Activated CD8-positive, alpha-beta T cell treated with anti-CD3 and anti-CD28 coated beads for 36 hours (primary cell): Measurements from ENCODE around the gene CNGA2. TPM values are rescaled to one million over a fixed set of nuclear protein-coding genes. Genes with fewer than 3 reads are reported as not detected.

Source experiments
- ATAC-seq: fragments of 200-7000 bp; cut with Tn5 transposase; one replicate; pipeline ENCODE4 v1.10.0; 2021; ENCODE audit warnings: mild to moderate bottlenecking, moderate library complexity
- CTCF ChIA-PET: fragments of 350-600 bp; sonication (Branson Sonifier 250); formaldehyde crosslinking; loops from one replicate; lab custom pipeline; 2021; ENCODE audit warnings: antibody characterized with exemption; lab: Charles Lee
- POLR2A ChIA-PET: fragments of 350-600 bp; sonication (Branson Sonifier 250); formaldehyde crosslinking; loops from one replicate; lab custom pipeline; 2021; ENCODE audit warnings: antibody characterized with exemption; lab: Charles Lee
- DNase-seq: peaks from one replicate; pipeline ENCODE4 v3.0.0-alpha.2; 2020
- H3K27ac Mint-ChIP-seq: one replicate; pipeline ENCODE4 v1.8.0; 2021; ENCODE audit warnings: mild to moderate bottlenecking, mixed read lengths
- H3K27me3 Mint-ChIP-seq: one replicate; pipeline ENCODE4 v1.8.0; 2021; ENCODE audit warnings: mixed read lengths
- H3K36me3 Mint-ChIP-seq: one replicate; pipeline ENCODE4 v1.8.0; 2021; ENCODE audit warnings: low read depth, mixed read lengths
- H3K4me1 Mint-ChIP-seq: one replicate; pipeline ENCODE4 v1.8.0; 2021; ENCODE audit warnings: low read depth, mixed read lengths
- H3K4me3 Mint-ChIP-seq: one replicate; pipeline ENCODE4 v1.8.0; 2021; ENCODE audit warnings: mild to moderate bottlenecking, moderate library complexity, mixed read lengths
- H3K9me3 Mint-ChIP-seq: one replicate; pipeline ENCODE4 v1.8.0; 2021; ENCODE audit warnings: mixed read lengths
- intact Hi-C: fragments of 100-400 bp; cut with micrococcal nuclease; formaldehyde crosslinking; loops from one replicate; pipeline ENCODE4 v1.10.0; 2022
- total RNA-seq, 2 experiments: library from RNA; stranded (reverse); gene quantifications; one replicate each; pipeline ENCODE4 v1.2.3, GENCODE V29; 2021
- TF ChIP-seq, protein P1 (sequence below): fragments of 200-600 bp; IDR thresholded peaks from one replicate; pipeline ENCODE4 v1.8.0; 2022; ENCODE audit warnings: antibody characterized with exemption, mild to moderate bottlenecking

CNGA2 gene
- total RNA-seq, 2 experiments from 2014 or later, result not detected

DNA sequence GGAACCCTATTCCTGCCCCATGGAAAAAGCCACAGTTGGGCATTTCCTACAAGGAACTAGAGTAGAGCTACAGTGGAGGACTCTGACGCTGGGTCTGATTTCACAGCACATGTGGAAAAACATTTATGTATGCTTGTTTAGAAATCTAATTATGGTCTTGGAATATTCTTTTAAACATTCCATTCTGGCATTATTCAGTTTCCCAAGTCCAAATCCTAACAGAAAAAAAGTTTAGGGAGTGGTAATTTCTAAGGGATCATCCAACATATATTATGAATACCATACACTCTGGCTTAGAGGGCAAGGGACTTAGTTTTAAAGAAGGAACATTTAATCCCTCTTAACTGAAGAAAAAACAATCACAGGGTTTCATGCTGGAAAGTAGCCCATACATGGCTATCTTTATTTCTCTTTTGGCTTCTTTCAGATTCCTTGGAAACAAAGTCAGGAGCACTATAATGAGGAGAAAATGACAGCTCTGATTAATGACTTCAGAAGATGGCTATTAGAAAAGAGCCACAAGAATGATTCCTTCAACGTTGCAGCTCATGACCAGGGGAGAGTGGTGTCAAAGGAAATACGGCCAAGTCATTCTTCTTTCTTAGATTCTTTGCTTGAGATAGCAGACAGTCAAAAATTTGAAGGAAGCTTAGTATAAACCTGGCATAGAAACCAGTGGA is 56.1 kb downstream of the CNGA2 start:
- Mint-ChIP-seq H3K4me1 (no peaks in the 10 kb centered on the region), H3K27me3 (no peaks in the 10 kb centered on the region), H3K36me3 (no peaks in the 10 kb centered on the region), H3K4me3 (no peak overlapping the region), H3K27ac (no peak overlapping the region), H3K9me3 (no peaks in the 10 kb centered on the region)
- DNase-seq (no peak), ATAC-seq (no peak)
- CTCF ChIA-PET, result no interaction called here
- TF ChIP-seq, protein P1, sequence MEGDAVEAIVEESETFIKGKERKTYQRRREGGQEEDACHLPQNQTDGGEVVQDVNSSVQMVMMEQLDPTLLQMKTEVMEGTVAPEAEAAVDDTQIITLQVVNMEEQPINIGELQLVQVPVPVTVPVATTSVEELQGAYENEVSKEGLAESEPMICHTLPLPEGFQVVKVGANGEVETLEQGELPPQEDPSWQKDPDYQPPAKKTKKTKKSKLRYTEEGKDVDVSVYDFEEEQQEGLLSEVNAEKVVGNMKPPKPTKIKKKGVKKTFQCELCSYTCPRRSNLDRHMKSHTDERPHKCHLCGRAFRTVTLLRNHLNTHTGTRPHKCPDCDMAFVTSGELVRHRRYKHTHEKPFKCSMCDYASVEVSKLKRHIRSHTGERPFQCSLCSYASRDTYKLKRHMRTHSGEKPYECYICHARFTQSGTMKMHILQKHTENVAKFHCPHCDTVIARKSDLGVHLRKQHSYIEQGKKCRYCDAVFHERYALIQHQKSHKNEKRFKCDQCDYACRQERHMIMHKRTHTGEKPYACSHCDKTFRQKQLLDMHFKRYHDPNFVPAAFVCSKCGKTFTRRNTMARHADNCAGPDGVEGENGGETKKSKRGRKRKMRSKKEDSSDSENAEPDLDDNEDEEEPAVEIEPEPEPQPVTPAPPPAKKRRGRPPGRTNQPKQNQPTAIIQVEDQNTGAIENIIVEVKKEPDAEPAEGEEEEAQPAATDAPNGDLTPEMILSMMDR, result no peak
- intact Hi-C loops, result no loop called here
- POLR2A ChIA-PET, result no interaction called here

DNA sequence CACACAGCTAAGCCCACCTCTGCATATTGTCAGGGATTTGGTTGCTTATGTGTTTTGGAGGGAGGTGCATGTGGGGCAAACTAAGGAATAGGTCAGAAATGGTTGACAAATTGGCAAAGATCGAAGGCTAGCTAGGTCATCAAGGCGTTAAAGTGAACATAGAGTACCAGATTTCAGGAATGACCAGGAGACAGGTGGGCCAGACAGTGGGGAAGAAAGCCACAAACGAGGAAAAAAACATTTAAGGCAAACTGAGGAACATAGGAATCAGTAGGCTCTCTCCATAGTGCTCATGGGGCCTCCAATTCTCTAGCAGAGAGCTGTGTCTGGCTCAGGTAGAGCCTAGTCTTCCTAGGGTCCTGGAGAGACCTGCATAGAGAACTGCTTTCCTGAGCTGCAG is 57.4 kb downstream of the CNGA2 start:
- Mint-ChIP-seq H3K36me3 (no peaks in the 10 kb centered on the region), H3K4me3 (no peak overlapping the region), H3K27me3 (no peaks in the 10 kb centered on the region), H3K4me1 (no peaks in the 10 kb centered on the region), H3K27ac (no peak overlapping the region), H3K9me3 (no peaks in the 10 kb centered on the region)
- ATAC-seq (no peak), DNase-seq (no peak)
- ChIA-PET POLR2A (no interaction called here), CTCF (interaction anchor here (0.6 kb wide), 1 partner anchor 1451 kb away, joined by 3 read pairs; no protein-coding TSS in a partner anchor)
- intact Hi-C loops, result no loop called here
- TF ChIP-seq, protein P1, result no peak

DNA sequence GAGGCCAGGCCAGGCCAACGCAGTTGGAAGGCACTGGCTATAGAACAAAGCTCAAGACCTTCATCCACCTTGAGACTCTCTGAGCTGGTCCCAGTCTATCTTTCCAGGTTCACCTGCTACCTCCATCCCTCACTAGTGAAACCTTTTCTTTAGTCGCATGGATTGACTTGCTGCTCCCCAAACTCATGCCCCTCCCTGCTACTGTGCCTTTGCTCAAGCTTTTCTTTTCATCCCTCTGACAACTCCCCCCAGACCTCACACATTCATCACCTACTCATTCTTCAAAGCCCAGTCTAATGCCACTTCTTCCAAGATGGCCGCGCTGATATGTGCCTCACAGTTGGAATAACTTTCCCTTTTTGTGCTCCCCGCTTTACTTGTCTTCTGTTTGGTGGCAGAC is 58.0 kb downstream of the CNGA2 start:
- no peaks in the 10 kb centered on the region for H3K4me1 Mint-ChIP-seq
- H3K36me3 Mint-ChIP-seq, result no peaks in the 10 kb centered on the region
- DNase-seq (no peak), ATAC-seq (no peak)
- no peaks in the 10 kb centered on the region for H3K9me3 Mint-ChIP-seq
- TF ChIP-seq, protein P1, result no peak
- no peak overlapping the region for H3K27ac Mint-ChIP-seq
- ChIA-PET CTCF (no interaction called here), POLR2A (no interaction called here)
- peaks cover 3% of the 10 kb centered on the region for H3K27me3 Mint-ChIP-seq
- intact Hi-C loops, result no loop called here
- no peak overlapping the region for H3K4me3 Mint-ChIP-seq

DNA sequence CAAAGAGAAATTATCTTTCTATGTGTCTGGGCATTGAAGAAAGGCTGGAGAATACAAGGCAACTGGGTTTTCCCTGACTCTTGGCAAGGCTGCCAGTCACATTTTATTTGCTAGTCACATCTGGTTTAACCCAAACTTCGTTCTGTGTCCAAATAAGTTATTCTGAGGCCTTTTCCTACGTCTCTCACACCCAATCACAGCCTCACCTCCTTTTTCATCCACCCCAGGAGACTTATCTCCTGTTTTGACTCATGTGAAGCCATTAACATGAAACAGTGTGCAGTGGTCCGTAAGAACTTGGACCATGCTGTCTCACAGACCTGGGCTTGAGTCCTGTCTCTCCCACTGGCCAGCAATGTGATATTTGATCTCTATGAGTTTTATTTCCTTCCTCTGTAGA is 59.3 kb downstream of the CNGA2 start:
- Mint-ChIP-seq H3K36me3 (no peaks in the 10 kb centered on the region), H3K27me3 (peaks cover 3% of the 10 kb centered on the region), H3K9me3 (no peaks in the 10 kb centered on the region), H3K27ac (no peak overlapping the region), H3K4me1 (no peaks in the 10 kb centered on the region), H3K4me3 (no peak overlapping the region)
- TF ChIP-seq, protein P1, result no peak
- no peak for ATAC-seq
- ChIA-PET POLR2A (no interaction called here), CTCF (no interaction called here)
- no peak for DNase-seq
- intact Hi-C loops, result no loop called here

Other genes starting within 250 kb of the CNGA2 start
- gene PASD1, start 171.1 kb upstream of the CNGA2 start, total RNA-seq, result not detected
- not detected for gene PRRG3, start 39.3 kb upstream of the CNGA2 start, total RNA-seq
- gene FATE1, start 18.7 kb upstream of the CNGA2 start, total RNA-seq, result not detected
- not detected for gene MAGEA4, start 178.1 kb downstream of the CNGA2 start, total RNA-seq
- gene GABRE, start 239.9 kb downstream of the CNGA2 start, total RNA-seq, result not detected